A549 (cell line): Measurements from ENCODE around the gene RUBCN.
"Not testable (repeated sequence)": the region's sequence is repeated elsewhere in the genome, so short reads cannot be mapped to it uniquely, and the experiment has no call there.

Experiments used
- BCL3 ChIP-seq: fragments of >200 bp; sonication (Bioruptor Twin); formaldehyde crosslinking; IDR thresholded peaks from 3 replicates; pipeline ENCODE4 v1.6.1; 2016
- CEBPB ChIP-seq, 2 experiments: fragments of >200 bp in 1 of 2; sonication (Bioruptor Twin) in 1 of 2; formaldehyde crosslinking in 1 of 2; IDR thresholded peaks; 2 replicates each; pipeline ENCODE4 v1.6.1; 2012 to 2016
- EP300 ChIP-seq, 2 experiments: fragments of >200 bp; sonication (Bioruptor Twin); formaldehyde crosslinking; IDR thresholded peaks; 2 replicates in 1 of 2; 3 replicates in 1 of 2; pipeline ENCODE4 v1.6.1; 2016 to 2017
- MAFK ChIP-seq: fragments of 450-650 bp; IDR thresholded peaks from 2 replicates; pipeline ENCODE4 v1.6.1; 2014; ENCODE audit not compliant: partially characterized antibody
- MYC ChIP-seq: IDR thresholded peaks from 2 replicates; pipeline ENCODE4 v1.6.1; 2012; ENCODE audit warnings: mild to moderate bottlenecking, inconsistent platforms, low read length, improper control_type of control experiment, borderline replicate concordance
- POLR2A ChIP-seq: IDR thresholded peaks from 2 replicates; pipeline ENCODE4 v1.6.1; 2012; ENCODE audit warnings: mild to moderate bottlenecking, low read length
- RCOR1 ChIP-seq: fragments of 150-350 bp; IDR thresholded peaks from 2 replicates; pipeline ENCODE4 v1.6.1; 2014; ENCODE audit warnings: antibody characterized with exemption, low read length, low read depth
- ZFP36 ChIP-seq: fragments of 450-650 bp; IDR thresholded peaks from 2 replicates; pipeline ENCODE4 v1.6.1; 2014; ENCODE audit warnings: borderline replicate concordance; ENCODE audit not compliant: partially characterized antibody
- TF ChIP-seq, protein P1 (sequence below): IDR thresholded peaks from 2 replicates; pipeline ENCODE4 v1.6.1; 2012; ENCODE audit warnings: low read depth, borderline replicate concordance
- TF ChIP-seq, protein P2 (sequence below): fragments of >200 bp; sonication (Bioruptor Twin); formaldehyde crosslinking; IDR thresholded peaks from 3 replicates; pipeline ENCODE4 v1.5.1; 2016

GRCh38 chr3:197646294-197646693 is 90.4 kb downstream of the RUBCN start:
- not testable (repeated sequence) for TF ChIP-seq ZFP36; POLR2A; CEBPB (IDR thresholded peaks at IDR 0.05); BCL3; MYC; MAFK; RCOR1; EP300 (IDR thresholded peaks at IDR 0.05)
- TF ChIP-seq, protein P1, sequence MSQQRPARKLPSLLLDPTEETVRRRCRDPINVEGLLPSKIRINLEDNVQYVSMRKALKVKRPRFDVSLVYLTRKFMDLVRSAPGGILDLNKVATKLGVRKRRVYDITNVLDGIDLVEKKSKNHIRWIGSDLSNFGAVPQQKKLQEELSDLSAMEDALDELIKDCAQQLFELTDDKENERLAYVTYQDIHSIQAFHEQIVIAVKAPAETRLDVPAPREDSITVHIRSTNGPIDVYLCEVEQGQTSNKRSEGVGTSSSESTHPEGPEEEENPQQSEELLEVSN: not testable (repeated sequence)
- TF ChIP-seq, protein P2, sequence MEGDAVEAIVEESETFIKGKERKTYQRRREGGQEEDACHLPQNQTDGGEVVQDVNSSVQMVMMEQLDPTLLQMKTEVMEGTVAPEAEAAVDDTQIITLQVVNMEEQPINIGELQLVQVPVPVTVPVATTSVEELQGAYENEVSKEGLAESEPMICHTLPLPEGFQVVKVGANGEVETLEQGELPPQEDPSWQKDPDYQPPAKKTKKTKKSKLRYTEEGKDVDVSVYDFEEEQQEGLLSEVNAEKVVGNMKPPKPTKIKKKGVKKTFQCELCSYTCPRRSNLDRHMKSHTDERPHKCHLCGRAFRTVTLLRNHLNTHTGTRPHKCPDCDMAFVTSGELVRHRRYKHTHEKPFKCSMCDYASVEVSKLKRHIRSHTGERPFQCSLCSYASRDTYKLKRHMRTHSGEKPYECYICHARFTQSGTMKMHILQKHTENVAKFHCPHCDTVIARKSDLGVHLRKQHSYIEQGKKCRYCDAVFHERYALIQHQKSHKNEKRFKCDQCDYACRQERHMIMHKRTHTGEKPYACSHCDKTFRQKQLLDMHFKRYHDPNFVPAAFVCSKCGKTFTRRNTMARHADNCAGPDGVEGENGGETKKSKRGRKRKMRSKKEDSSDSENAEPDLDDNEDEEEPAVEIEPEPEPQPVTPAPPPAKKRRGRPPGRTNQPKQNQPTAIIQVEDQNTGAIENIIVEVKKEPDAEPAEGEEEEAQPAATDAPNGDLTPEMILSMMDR: not testable (repeated sequence)
